SIG-M5 (cell line): ENCODE results near the gene OR11H6.
"Not testable (repeated sequence)": the region's sequence is repeated elsewhere in the genome, so short reads cannot be mapped to it uniquely, and the experiment has no call there.

Source experiments
- DNase-seq: peaks from one replicate; lab custom pipeline; 2025; lab: John Stamatoyannopoulos, UW

The OR11H6 gene

DNA sequence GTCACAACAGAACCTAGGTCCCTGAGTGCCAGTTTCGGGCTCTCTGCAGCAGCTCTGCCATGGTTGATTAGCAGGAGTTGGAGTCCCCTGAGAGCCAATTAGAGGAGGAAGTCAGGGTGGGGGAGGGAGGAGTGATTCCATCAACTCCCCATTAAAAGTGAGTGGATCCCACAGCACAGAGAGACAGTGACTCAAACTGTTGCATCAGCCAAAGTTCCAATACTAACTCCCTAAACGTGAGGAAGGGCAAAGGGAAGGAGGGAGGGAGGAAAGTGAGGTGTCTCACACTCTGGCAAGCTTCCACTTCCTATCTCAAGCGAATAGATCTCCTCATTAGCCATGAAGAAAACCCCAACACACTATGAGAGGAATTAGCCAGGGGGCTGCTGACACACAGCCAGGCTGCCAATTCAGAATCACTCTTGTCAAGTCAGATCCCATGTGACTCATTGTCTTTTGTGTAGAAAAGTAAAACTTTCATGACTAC lies 39.2 kb downstream of the OR11H6 start:
- no peak for DNase-seq

GRCh38 chr14:20264361-20264760 lies 40.9 kb downstream of the OR11H6 start:
- not testable (repeated sequence) for DNase-seq

DNA sequence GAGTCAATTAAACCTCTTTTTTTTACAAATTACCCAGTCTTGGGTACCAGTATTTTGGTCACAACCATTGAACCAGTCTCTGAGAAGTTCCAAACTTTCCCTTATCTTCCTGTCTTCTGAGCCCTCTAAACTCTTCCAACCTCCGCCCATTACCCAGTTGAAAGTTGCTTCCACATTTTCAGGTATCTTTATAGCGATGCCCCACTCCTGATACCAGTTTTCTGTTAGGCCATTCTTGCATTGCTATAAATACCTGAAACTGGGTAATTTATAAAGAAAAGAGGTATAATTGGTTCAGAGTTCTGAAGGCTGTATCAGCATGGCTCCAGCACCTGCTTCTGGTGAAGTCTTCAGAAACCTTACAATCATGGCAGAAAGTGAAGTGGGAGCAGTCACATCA lies 50.6 kb downstream of the OR11H6 start:
- DNase-seq = no peak
